IMR-90 (cell line): ENCODE data around the gene RGP1. TPM values are rescaled to one million over a fixed set of nuclear protein-coding genes. Genes with fewer than 3 reads are reported as not detected.

Source experiments
- ATAC-seq: fragments of 200-7000 bp; cut with Tn5 transposase; 2 replicates; pipeline ENCODE4 v1.9.1; 2020; ENCODE audit warnings: low read depth, mild to moderate bottlenecking, moderate library complexity
- BruUV-seq: library from RNA; stranded (reverse); fragments of 400-500 nt; replicated peaks from 2 replicates; lab custom pipeline; 2021; lab: Mats Ljungman, UMichigan
- CTCF ChIA-PET: fragments of 300-600 bp; formaldehyde crosslinking; extraction: SDS; loops from one replicate; lab custom pipeline; 2021; ENCODE audit warnings: antibody characterized with exemption; lab: Yijun Ruan, JAX
- POLR2A ChIA-PET: fragments of 300-600 bp; sonication (Branson Sonifier 250); formaldehyde crosslinking; loops from one replicate; lab custom pipeline; 2022; ENCODE audit warnings: antibody characterized with exemption; ENCODE audit not compliant: unreplicated experiment; lab: Charles Lee
- DNase-seq: peaks from one replicate; pipeline ENCODE4 v3.0.0; 2013
- H2AFZ ChIP-seq: replicated peaks from 2 replicates; pipeline ENCODE3; 2013; ENCODE audit warnings: low read length, mild to moderate bottlenecking; ENCODE audit not compliant: poor library complexity
- H2AK5ac ChIP-seq: 2 replicates; pipeline ENCODE4 v1.6.1; 2013; ENCODE audit warnings: low read depth, low read length, inconsistent platforms
- H2AK9ac ChIP-seq: replicated peaks from 2 replicates; pipeline ENCODE3; 2013; ENCODE audit warnings: mild to moderate bottlenecking, low read depth, low read length, moderate library complexity; ENCODE audit not compliant: poor library complexity
- H2BK120ac ChIP-seq: 2 replicates; pipeline ENCODE4 v1.6.1; 2013; ENCODE audit warnings: low read depth, low read length, inconsistent platforms
- H2BK15ac ChIP-seq: 3 replicates; pipeline ENCODE4 v1.6.1; 2013; ENCODE audit warnings: low read depth, low read length, inconsistent platforms
- H2BK20ac ChIP-seq: 2 replicates; pipeline ENCODE4 v1.6.1; 2013; ENCODE audit warnings: low read depth, mild to moderate bottlenecking, inconsistent platforms, low read length, moderate library complexity
- H2BK5ac ChIP-seq: 2 replicates; pipeline ENCODE4 v1.6.1; 2013; ENCODE audit warnings: mild to moderate bottlenecking, low read depth, low read length, inconsistent platforms; ENCODE audit not compliant: poor library complexity, severe bottlenecking
- H3K14ac ChIP-seq: replicated peaks from 2 replicates; pipeline ENCODE4 v1.6.1; 2013; ENCODE audit warnings: low read depth, low read length, inconsistent platforms
- H3K18ac ChIP-seq: 2 replicates; pipeline ENCODE4 v1.6.1; 2013; ENCODE audit warnings: low read depth, low read length, control low read depth
- H3K23ac ChIP-seq: 2 replicates; pipeline ENCODE4 v1.6.1; 2013; ENCODE audit warnings: low read depth, low read length, inconsistent platforms
- H3K27ac ChIP-seq: 2 replicates; pipeline ENCODE4 v1.5.1; 2013; ENCODE audit warnings: mild to moderate bottlenecking, control low read depth, low read length; ENCODE audit not compliant: insufficient read depth
- H3K27me3 ChIP-seq: 2 replicates; pipeline ENCODE4 v1.6.1; 2013; ENCODE audit warnings: low read length; ENCODE audit not compliant: control insufficient read depth, insufficient read depth
- H3K36me3 ChIP-seq: 2 replicates; pipeline ENCODE4 v1.6.1; 2013; ENCODE audit warnings: low read length, mixed read lengths; ENCODE audit not compliant: control insufficient read depth, insufficient read depth
- H3K4ac ChIP-seq: 2 replicates; pipeline ENCODE4 v1.6.1; 2013; ENCODE audit warnings: low read depth, low read length, inconsistent platforms
- H3K4me1 ChIP-seq: 2 replicates; pipeline ENCODE4 v1.6.1; 2013; ENCODE audit warnings: low read length, mixed read lengths; ENCODE audit not compliant: control insufficient read depth, insufficient read depth
- H3K4me2 ChIP-seq: 2 replicates; pipeline ENCODE4 v1.6.1; 2013; ENCODE audit warnings: low read depth, mild to moderate bottlenecking, control low read depth, low read length, moderate library complexity
- H3K4me3 ChIP-seq: 2 replicates; pipeline ENCODE4 v1.5.1; 2013; ENCODE audit warnings: low read depth, mild to moderate bottlenecking, control low read depth, low read length, moderate library complexity; ENCODE audit not compliant: insufficient read depth
- H3K56ac ChIP-seq: 2 replicates; pipeline ENCODE4 v1.6.1; 2013; ENCODE audit warnings: low read length, inconsistent platforms; ENCODE audit not compliant: insufficient read depth; ENCODE audit errors: extremely low read depth
- H3K79me1 ChIP-seq, 2 experiments: 2 replicates each; pipeline ENCODE4 v1.6.1; 2013; ENCODE audit warnings: low read length in 2 of 2, inconsistent platforms in 1 of 2, low read depth in 1 of 2
- H3K9ac ChIP-seq: 2 replicates; pipeline ENCODE4 v1.6.1; 2013; ENCODE audit warnings: low read depth, low read length, control low read depth
- H3K9me1 ChIP-seq: 2 replicates; pipeline ENCODE4 v1.6.1; 2013; ENCODE audit warnings: low read length, inconsistent platforms; ENCODE audit not compliant: insufficient read depth
- H3K9me3 ChIP-seq: 2 replicates; pipeline ENCODE4 v1.6.1; 2013; ENCODE audit warnings: low read length; ENCODE audit not compliant: control insufficient read depth, insufficient read depth
- H4K20me1 ChIP-seq: 2 replicates; pipeline ENCODE4 v1.6.1; 2013; ENCODE audit warnings: low read length, inconsistent platforms; ENCODE audit not compliant: insufficient read depth
- H4K5ac ChIP-seq: 2 replicates; pipeline ENCODE4 v1.6.1; 2013; ENCODE audit warnings: mild to moderate bottlenecking, low read depth, low read length, control low read depth
- H4K8ac ChIP-seq, 2 experiments: 2 replicates each; pipeline ENCODE4 v1.6.1; 2013; ENCODE audit warnings: low read depth in 2 of 2, low read length in 2 of 2, control low read depth in 1 of 2, inconsistent platforms in 1 of 2
- H4K91ac ChIP-seq: 2 replicates; pipeline ENCODE4 v1.6.1; 2013; ENCODE audit warnings: low read depth, low read length, inconsistent platforms; ENCODE audit not compliant: insufficient read depth
- BHLHE40 ChIP-seq: fragments of 150-350 bp; IDR thresholded peaks from 2 replicates; pipeline ENCODE4 v1.6.1; 2016; ENCODE audit warnings: mild to moderate bottlenecking, low read depth, low read length
- CEBPB ChIP-seq: IDR thresholded peaks from 2 replicates; pipeline ENCODE4 v1.6.1; 2012; ENCODE audit warnings: low read depth, low read length, improper control_type of control experiment
- CHD1 ChIP-seq: IDR thresholded peaks from 2 replicates; pipeline ENCODE4 v1.6.1; 2012; ENCODE audit warnings: low read depth, low read length, improper control_type of control experiment
- CTCF ChIP-seq: conservative IDR thresholded peaks from 2 replicates; pipeline ENCODE4 v1.5.1; 2012; ENCODE audit warnings: mild to moderate bottlenecking, low read depth, low read length, improper control_type of control experiment
- ELK1 ChIP-seq: fragments of 150-350 bp; IDR thresholded peaks from 2 replicates; pipeline ENCODE4 v1.6.1; 2016; ENCODE audit warnings: low read depth, mild to moderate bottlenecking, low read length, moderate library complexity, borderline replicate concordance
- FOS ChIP-seq: fragments of 150-350 bp; IDR thresholded peaks from 2 replicates; pipeline ENCODE4 v1.6.1; 2016; ENCODE audit warnings: low read depth, low read length
- MAFK ChIP-seq: IDR thresholded peaks from 2 replicates; pipeline ENCODE4 v1.6.1; 2012; ENCODE audit warnings: low read depth, low read length, improper control_type of control experiment
- MAZ ChIP-seq: IDR thresholded peaks from 2 replicates; pipeline ENCODE4 v1.6.1; 2012; ENCODE audit warnings: low read depth, mild to moderate bottlenecking, low read length, improper control_type of control experiment, moderate library complexity, borderline replicate concordance
- MXI1 ChIP-seq: IDR thresholded peaks from 2 replicates; pipeline ENCODE4 v1.6.1; 2012; ENCODE audit warnings: low read depth, mild to moderate bottlenecking, low read length, moderate library complexity, borderline replicate concordance
- NFE2L2 ChIP-seq: fragments of 150-350 bp; IDR thresholded peaks from 2 replicates; pipeline ENCODE4 v1.6.1; 2016; ENCODE audit warnings: low read depth, mild to moderate bottlenecking, low read length
- POLR2A ChIP-seq: IDR thresholded peaks from 2 replicates; pipeline ENCODE4 v1.6.1; 2012; ENCODE audit warnings: mild to moderate bottlenecking, low read depth, low read length
- RAD21 ChIP-seq: IDR thresholded peaks from 2 replicates; pipeline ENCODE4 v1.6.1; 2012; ENCODE audit warnings: low read length, improper control_type of control experiment
- RCOR1 ChIP-seq: IDR thresholded peaks from 2 replicates; pipeline ENCODE4 v1.6.1; 2012; ENCODE audit warnings: mild to moderate bottlenecking, low read length, improper control_type of control experiment; ENCODE audit not compliant: insufficient replicate concordance
- RFX5 ChIP-seq: IDR thresholded peaks from 2 replicates; pipeline ENCODE4 v1.8.0; 2012; ENCODE audit warnings: low read depth, mild to moderate bottlenecking, low read length, moderate library complexity
- SMC3 ChIP-seq: fragments of 150-350 bp; IDR thresholded peaks from 2 replicates; pipeline ENCODE4 v1.6.1; 2016; ENCODE audit warnings: low read depth, mild to moderate bottlenecking, antibody characterized with exemption, low read length, moderate library complexity
- USF2 ChIP-seq: fragments of 150-350 bp; IDR thresholded peaks from 2 replicates; pipeline ENCODE4 v1.6.1; 2017; ENCODE audit warnings: mild to moderate bottlenecking, antibody characterized with exemption, low read length, low read depth
- WGBS, 2 experiments: methylation state at CpG; one replicate each; pipeline versions ENCODE4 v1.1.5 to v1.1.7; 2013; ENCODE audit warnings: missing lambda C conversion rate in 2 of 2; ENCODE audit not compliant: insufficient read length in 1 of 2; ENCODE audit errors: extremely low coverage in 2 of 2; 5-methylcytosine and 5-hydroxymethylcytosine counted together
- dilution Hi-C: fragments of 300-500 bp; cut with HindIII; formaldehyde crosslinking; loops from one replicate; pipeline ENCODE4 v1.14.3; 2018; ENCODE audit warnings: low sequenced_read_pairs; ENCODE audit not compliant: unreplicated experiment
- in situ Hi-C: fragments of 300-500 bp; cut with MboI; formaldehyde crosslinking; loops from 3 replicates; pipeline ENCODE4 v1.14.3; 2019; ENCODE audit warnings: low sequenced_read_pairs, inconsistent platforms, mixed read lengths
- intact Hi-C: fragments of 100-400 bp; cut with micrococcal nuclease; formaldehyde crosslinking; loops from 2 replicates; pipeline ENCODE4 v1.10.0; 2022
- polyA plus RNA-seq, 3 experiments: library from polyadenylated mRNA; depleted of rRNA; stranded (reverse); fragments of >200 nt; gene quantifications; 2 replicates each; pipeline ENCODE4 v1.2.3, GENCODE V29; 2012; ENCODE audit warnings: low replicate concordance in 1 of 3
- total RNA-seq: library from RNA; depleted of rRNA; stranded (reverse); fragments of >200 nt; gene quantifications from 2 replicates; pipeline ENCODE4 v1.2.3, GENCODE V29; 2012

RGP1 gene
- total and polyA plus RNA-seq, 2 of the 4 experiments (the other 2 are of a cell fraction), result 10.2 to 14.3 TPM

GRCh38 chr9:35753466-35753865 is 4.4 kb downstream of the RGP1 start:
- H3K9me1 ChIP-seq, result peaks cover 9% of the 10 kb centered on the region
- no peak overlapping the region for H2BK20ac ChIP-seq
- no peak overlapping the region for H2AK5ac ChIP-seq
- no peak overlapping the region for H4K5ac ChIP-seq
- no peak overlapping the region for H2BK5ac ChIP-seq
- H4K8ac ChIP-seq, result no peak overlapping the region
- no peak overlapping the region for H3K4me2 ChIP-seq
- no peak overlapping the region for H3K27ac ChIP-seq
- ATAC-seq (no peak), DNase-seq (no peak)
- peaks cover 13% of the 10 kb centered on the region for H3K4me1 ChIP-seq
- no peak overlapping the region for H2BK15ac ChIP-seq
- no peak overlapping the region for H3K4me3 ChIP-seq
- H3K14ac ChIP-seq, result no peak overlapping the region
- H3K9me3 ChIP-seq, result no peaks in the 10 kb centered on the region
- H2BK120ac ChIP-seq, result no peak overlapping the region
- no peak overlapping the region for H3K23ac ChIP-seq
- no peak for TF ChIP-seq RFX5
- no peak for TF ChIP-seq MAZ
- TF ChIP-seq BHLHE40, result no peak
- TF ChIP-seq MAFK, result no peak
- TF ChIP-seq FOS, result no peak
- TF ChIP-seq NFE2L2, result no peak
- no peak for TF ChIP-seq ELK1
- TF ChIP-seq USF2, result no peak
- no peak for TF ChIP-seq SMC3
- no peak for TF ChIP-seq MXI1
- TF ChIP-seq CEBPB, result no peak
- TF ChIP-seq POLR2A, result no peak
- no peak for TF ChIP-seq CHD1
- no peak for TF ChIP-seq CTCF
- TF ChIP-seq RAD21, result no peak
- TF ChIP-seq RCOR1, result no peak
- no CpG with 5 or more reads among the region's 5 CpGs for WGBS, 2 experiments
- POLR2A ChIA-PET, result no interaction called here
- intact Hi-C loops (no loop called here), dilution Hi-C loops (no loop called here), in situ Hi-C loops (no loop called here)
- H4K20me1 ChIP-seq, result peaks cover 2% of the 10 kb centered on the region
- H3K4ac ChIP-seq, result no peak overlapping the region
- H3K9ac ChIP-seq, result no peak overlapping the region
- peaks cover 2% of the 10 kb centered on the region; the same call in 1 of the 2 replicates for H3K27me3 ChIP-seq
- H4K91ac ChIP-seq, result no peak overlapping the region
- H2AFZ ChIP-seq, result no peak overlapping the region
- peaks cover 17 to 23% of the 10 kb centered on the region in 2 experiments for H3K79me1 ChIP-seq
- CTCF ChIA-PET, result no interaction called here
- peaks cover 40% of the 10 kb centered on the region for H3K36me3 ChIP-seq
- H2AK9ac ChIP-seq, result no peak overlapping the region
- BruUV-seq, result no TSS peak
- H3K56ac ChIP-seq, result no peak overlapping the region
- H3K18ac ChIP-seq, result no peak overlapping the region
